Stomach (tissue), 9 donors: ENCODE results near the gene CYP4V2. TPM values are rescaled to one million over a fixed set of nuclear protein-coding genes. Genes with fewer than 3 reads are reported as not detected.

Experiments used
- DNase-seq, 2 donors: peaks; one replicate each; pipeline versions ENCODE4 v3.0.0 to v3.0.0-alpha.2; 2013 to 2019
- H3K27ac ChIP-seq, 5 donors: fragments of 200-600 bp in 4 of 5; sonication (generic) in 4 of 5; one replicate each; pipeline ENCODE4 v1.5.1; 2013 to 2019; ENCODE audit warnings: mild to moderate bottlenecking in 1 of 5, moderate library complexity in 1 of 5
- H3K27me3 ChIP-seq, 3 donors: fragments of 200-600 bp; sonication (generic); one replicate each; pipeline ENCODE4 v1.5.1; 2017 to 2019; ENCODE audit warnings: mixed run types in 1 of 3
- H3K36me3 ChIP-seq, 4 donors: fragments of 200-600 bp; sonication (generic); 1 replicate in 3 of 4; 2 replicates in 1 of 4; pipeline ENCODE4 v1.5.1; 2016 to 2019
- H3K4me1 ChIP-seq, 4 donors: fragments of 200-600 bp; sonication (generic); one replicate each; pipeline ENCODE4 v1.5.1; 2016 to 2019
- H3K4me3 ChIP-seq, 4 donors: fragments of 200-600 bp; sonication (generic) in 3 of 4; one replicate each; pipeline ENCODE4 v1.5.1; 2016 to 2019; ENCODE audit warnings: mild to moderate bottlenecking in 1 of 4
- H3K9me3 ChIP-seq, 4 donors: fragments of 200-600 bp; sonication (generic); one replicate each; pipeline ENCODE4 v1.5.1; 2016 to 2019
- CTCF ChIP-seq, 7 experiments: fragments of 450-650 bp in 4 of 7; fragments of 200-600 bp in 3 of 7; sonication (generic) in 3 of 7; IDR thresholded peaks; one replicate each; pipeline ENCODE4 v1.5.1; 2016 to 2019; ENCODE audit warnings: antibody characterized with exemption in 7 of 7, control low read depth in 2 of 7, mild to moderate bottlenecking in 1 of 7
- EP300 ChIP-seq: sonication (generic); formaldehyde crosslinking; IDR thresholded peaks from one replicate; pipeline ENCODE4 v1.6.1; 2017; ENCODE audit warnings: antibody characterized with exemption
- POLR2A ChIP-seq, 4 donors: fragments of 450-650 bp; IDR thresholded peaks; one replicate each; pipeline ENCODE4 v1.6.1; 2016; ENCODE audit warnings: antibody characterized with exemption in 4 of 4, control low read depth in 2 of 4, mild to moderate bottlenecking in 1 of 4, moderate library complexity in 1 of 4
- POLR2AphosphoS5 ChIP-seq, 3 donors: sonication (generic); formaldehyde crosslinking; IDR thresholded peaks; one replicate each; pipeline ENCODE4 v1.6.1; 2016; ENCODE audit warnings: antibody characterized with exemption in 3 of 3
- WGBS, 5 donors: extraction: QIAGEN DNeasy Blood & Tissue Kit in 3 of 5; methylation state at CpG; one replicate each; pipeline versions ENCODE4 v1.1.5 to v1.1.7; 2013 to 2018; 5-methylcytosine and 5-hydroxymethylcytosine counted together
- intact Hi-C: fragments of 100-400 bp; cut with DNase I; formaldehyde crosslinking; loops from one replicate; pipeline ENCODE4 v1.15.1; 2023; ENCODE audit warnings: low total_unique reads
- polyA plus RNA-seq, 3 donors: library from polyadenylated mRNA; stranded (reverse); fragments of 200-250 nt; gene quantifications; one replicate each; pipeline ENCODE4 v1.2.3, GENCODE V29; 2013
- total RNA-seq, 5 donors: library from RNA; depleted of rRNA; stranded (reverse); fragments of >200 nt; gene quantifications; one replicate each; pipeline versions ENCODE4 v1.1.0 to v1.2.3, GENCODE V29; 2014 to 2016
- donor health status: healthy with polysubstance abuse.
- donor health status: Bipolar disorder and iron deficiency.
- donor health status: healthy.

Gene CYP4V2
- total and polyA plus RNA-seq, 8 donors = 6.0 to 33.2 (median 12.4) TPM

- intact Hi-C loops = no loop called here
- 14 to 63% (median 57%) methylated on average over 1 of the region's 1 CpG for WGBS, 5 donors
Observed at GRCh38 chr4:186148336-186148975, 42.9 kb upstream of the CYP4V2 start.

GRCh38 chr4:186149872-186150271 lies 41.5 kb upstream of the CYP4V2 start:
- intact Hi-C loops = no loop called here
- Histone ChIP-seq H3K27ac (peak overlapping the region; percentile 24 to 64 (median 42)), H3K27me3 (no peaks in the 10 kb centered on the region), H3K4me1 (peaks cover 9 to 30% (median 24%) of the 10 kb centered on the region in 4 donors), H3K4me3 (peak overlapping the region in 2 of 4 donors; percentile 7 to 15), H3K36me3 (peaks cover 0 to 29% (median 18%) of the 10 kb centered on the region in 4 donors), H3K9me3 (no peaks in the 10 kb centered on the region)
- peak; percentile 50 to 62 for DNase-seq
- TF ChIP-seq CTCF (IDR thresholded peaks at IDR 0.05) (peak in 2 of 7 experiments; percentile 42 to 78), EP300 (no peak)
- WGBS, 5 donors = 19 to 54% (median 21%) methylated on average over 13 to 14 of the region's 14 CpGs

More at GRCh38 chr4:186148336-186148975, 42.9 kb upstream of the CYP4V2 start:
- H3K4me1 ChIP-seq = peaks cover 21 to 38% (median 30%) of the 10 kb centered on the region in 4 donors
- peak overlapping the region in 3 of 5 donors; percentile 2 to 37 (median 18) for H3K27ac ChIP-seq
- peak in 1 of 2 donors; percentile 41 for DNase-seq
- no peak overlapping the region for H3K4me3 ChIP-seq
- peaks cover 0 to 15% (median 6%) of the 10 kb centered on the region in 4 donors for H3K36me3 ChIP-seq
- TF ChIP-seq EP300 (no peak), POLR2A (IDR thresholded peaks at IDR 0.05) (no peak), CTCF (IDR thresholded peaks at IDR 0.05) (no peak), POLR2AphosphoS5 (IDR thresholded peaks at IDR 0.05) (no peak)
- no peaks in the 10 kb centered on the region for H3K27me3 ChIP-seq
- no peaks in the 10 kb centered on the region for H3K9me3 ChIP-seq

GRCh38 chr4:186150926-186151325 lies 40.4 kb upstream of the CYP4V2 start:
- DNase-seq = no peak
- Histone ChIP-seq H3K27ac (no peak overlapping the region), H3K4me1 (peaks cover 4 to 21% (median 14%) of the 10 kb centered on the region in 4 donors), H3K27me3 (no peaks in the 10 kb centered on the region), H3K9me3 (no peaks in the 10 kb centered on the region), H3K36me3 (peaks cover 0 to 32% (median 24%) of the 10 kb centered on the region in 4 donors), H3K4me3 (no peak overlapping the region)
- intact Hi-C loops = no loop called here
- TF ChIP-seq CTCF (IDR thresholded peaks at IDR 0.05) (no peak), POLR2AphosphoS5 (IDR thresholded peaks at IDR 0.05) (no peak), EP300 (no peak), POLR2A (IDR thresholded peaks at IDR 0.05) (no peak)
- 89 to 94% (median 93%) methylated on average over 13 of the region's 13 CpGs for WGBS, 5 donors

- Histone ChIP-seq H3K27me3 (no peaks in the 10 kb centered on the region), H3K27ac (no peak overlapping the region), H3K4me3 (no peak overlapping the region), H3K4me1 (peaks cover 4 to 18% (median 13%) of the 10 kb centered on the region in 4 donors), H3K9me3 (no peaks in the 10 kb centered on the region), H3K36me3 (peaks cover 0 to 38% (median 29%) of the 10 kb centered on the region in 4 donors)
- intact Hi-C loops = no loop called here
- TF ChIP-seq POLR2AphosphoS5 (IDR thresholded peaks at IDR 0.05) = no peak
- TF ChIP-seq POLR2A (IDR thresholded peaks at IDR 0.05) = no peak
- TF ChIP-seq EP300 = no peak
- TF ChIP-seq CTCF (IDR thresholded peaks at IDR 0.05) = no peak
- no peak for DNase-seq
- 86 to 93% (median 93%) methylated on average over 7 of the region's 7 CpGs for WGBS, 5 donors
Observed at GRCh38 chr4:186151499-186151898, 39.9 kb upstream of the CYP4V2 start.
